ENCODE results near the gene LIME1. TPM values are rescaled to one million over a fixed set of nuclear protein-coding genes. Genes with fewer than 3 reads are reported as not detected.

Gene LIME1
- total and polyA plus RNA-seq, 9 of the 15 experiments (the other 6 are each of a cell fraction or from before 2014, with no cell fraction given): 0.11 to 17.1 (median 2.8) TPM; not detected in 2

GRCh38 chr20:63740627-63741353 lies 4.3 kb downstream of the LIME1 start (continued):
- TF ChIP-seq, protein P1, sequence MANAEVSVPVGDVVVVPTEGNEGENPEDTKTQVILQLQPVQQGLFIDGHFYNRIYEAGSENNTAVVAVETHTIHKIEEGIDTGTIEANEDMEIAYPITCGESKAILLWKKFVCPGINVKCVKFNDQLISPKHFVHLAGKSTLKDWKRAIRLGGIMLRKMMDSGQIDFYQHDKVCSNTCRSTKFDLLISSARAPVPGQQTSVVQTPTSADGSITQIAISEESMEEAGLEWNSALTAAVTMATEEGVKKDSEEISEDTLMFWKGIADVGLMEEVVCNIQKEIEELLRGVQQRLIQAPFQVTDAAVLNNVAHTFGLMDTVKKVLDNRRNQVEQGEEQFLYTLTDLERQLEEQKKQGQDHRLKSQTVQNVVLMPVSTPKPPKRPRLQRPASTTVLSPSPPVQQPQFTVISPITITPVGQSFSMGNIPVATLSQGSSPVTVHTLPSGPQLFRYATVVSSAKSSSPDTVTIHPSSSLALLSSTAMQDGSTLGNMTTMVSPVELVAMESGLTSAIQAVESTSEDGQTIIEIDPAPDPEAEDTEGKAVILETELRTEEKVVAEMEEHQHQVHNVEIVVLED (CRISPR knock-in tag; IDR thresholded peaks at IDR 0.05): no peak
- TF ChIP-seq POLR2B (IDR thresholded peaks at IDR 0.05; ENCODE audit: low read depth, partially characterized antibody) (no peak), ZBTB5 (IDR thresholded peaks at IDR 0.05) (no peak), ATF1 (CRISPR knock-in tag; IDR thresholded peaks at IDR 0.05) (no peak), ATF1 (tag; IDR thresholded peaks at IDR 0.05) (peak; percentile 38; the same call in 1 of the 2 replicates), NR4A1 (CRISPR knock-in tag; IDR thresholded peaks at IDR 0.05) (no peak), NR4A1 (tag; IDR thresholded peaks at IDR 0.05) (no peak), ARID2 (IDR thresholded peaks at IDR 0.05) (no peak), BRCA1 (IDR thresholded peaks at IDR 0.05) (no peak), BRCA1 (CRISPR knock-in tag; IDR thresholded peaks at IDR 0.05) (no peak), FOXA3 (CRISPR knock-in tag; conservative IDR thresholded peaks at IDR 0.05 in 1 of 2, IDR thresholded peaks at IDR 0.05 in 1 of 2) (peak in 1 of 2 experiments; percentile 67; a peak in 1 of 4 replicates), E2F6 (IDR thresholded peaks at IDR 0.05; ENCODE audit: borderline replicate concordance in 1 of 2, extremely low read depth in 1 of 2, insufficient read depth in 1 of 2, insufficient read length in 1 of 2, low read depth in 1 of 2, low read length in 1 of 2, poor library complexity in 1 of 2, severe bottlenecking in 1 of 2) (peak; percentile 34 to 36), TAF7 (tag; IDR thresholded peaks at IDR 0.05) (no peak), IRF2 (CRISPR knock-in tag; IDR thresholded peaks at IDR 0.05) (no peak), NRF1 (conservative IDR thresholded peaks at IDR 0.05 in 1 of 2, IDR thresholded peaks at IDR 0.05 in 1 of 2) (peak in 1 of 2 experiments; percentile 48; a peak in 3 of 4 replicates), SMAD1 (IDR thresholded peaks at IDR 0.05; ENCODE audit: low read depth, low read length, partially characterized antibody) (peak; percentile 24), ATF7 (IDR thresholded peaks at IDR 0.05) (peak; percentile 46), ZNF3 (CRISPR knock-in tag; IDR thresholded peaks at IDR 0.05) (no peak), GABPB1 (CRISPR knock-in tag; IDR thresholded peaks at IDR 0.05) (peak; percentile 63; the same call in 1 of the 2 replicates), SP1 (CRISPR knock-in tag; IDR thresholded peaks at IDR 0.05) (peak; percentile 56), E2F3 (CRISPR knock-in tag; IDR thresholded peaks at IDR 0.05) (no peak), FOXM1 (IDR thresholded peaks at IDR 0.05; ENCODE audit: low read depth) (no peak), FOXM1 (CRISPR knock-in tag; IDR thresholded peaks at IDR 0.05; ENCODE audit: low read depth) (peak; percentile 33; the same call in 1 of the 2 replicates)
- TF ChIP-seq, protein P2, sequence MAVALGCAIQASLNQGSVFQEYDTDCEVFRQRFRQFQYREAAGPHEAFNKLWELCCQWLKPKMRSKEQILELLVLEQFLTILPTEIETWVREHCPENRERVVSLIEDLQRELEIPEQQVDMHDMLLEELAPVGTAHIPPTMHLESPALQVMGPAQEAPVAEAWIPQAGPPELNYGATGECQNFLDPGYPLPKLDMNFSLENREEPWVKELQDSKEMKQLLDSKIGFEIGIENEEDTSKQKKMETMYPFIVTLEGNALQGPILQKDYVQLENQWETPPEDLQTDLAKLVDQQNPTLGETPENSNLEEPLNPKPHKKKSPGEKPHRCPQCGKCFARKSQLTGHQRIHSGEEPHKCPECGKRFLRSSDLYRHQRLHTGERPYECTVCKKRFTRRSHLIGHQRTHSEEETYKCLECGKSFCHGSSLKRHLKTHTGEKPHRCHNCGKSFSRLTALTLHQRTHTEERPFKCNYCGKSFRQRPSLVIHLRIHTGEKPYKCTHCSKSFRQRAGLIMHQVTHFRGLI (CRISPR knock-in tag; IDR thresholded peaks at IDR 0.05): no peak
